Loucy (cell line): Measurements from ENCODE around the gene AIF1L.

ENCODE experiments used
- H2AFZ ChIP-seq: fragments of 200-600 bp; sonication (generic); 2 replicates; pipeline ENCODE4 v1.6.0; 2016; ENCODE audit warnings: antibody characterized with exemption, mild to moderate bottlenecking, low read length, moderate library complexity
- H3F3A ChIP-seq: fragments of 200-600 bp; 2 replicates; pipeline ENCODE4 v1.6.0; 2016; ENCODE audit warnings: antibody characterized with exemption, low read depth, mild to moderate bottlenecking
- H3K27me3 ChIP-seq: fragments of 200-600 bp; sonication (generic); 2 replicates; pipeline ENCODE4 v1.6.1; 2014; ENCODE audit warnings: low read length, mild to moderate bottlenecking; ENCODE audit not compliant: insufficient read depth, poor library complexity, severe bottlenecking
- H3K36me3 ChIP-seq: fragments of 200-600 bp; sonication (generic); 2 replicates; pipeline ENCODE4 v1.6.1; 2016; ENCODE audit warnings: low read length; ENCODE audit not compliant: insufficient read depth
- H3K4me1 ChIP-seq: fragments of 200-600 bp; sonication (generic); 2 replicates; pipeline ENCODE4 v1.5.1; 2014; ENCODE audit warnings: low read length, mild to moderate bottlenecking; ENCODE audit not compliant: insufficient read depth, poor library complexity, severe bottlenecking
- H3K4me2 ChIP-seq: fragments of 200-600 bp; sonication (generic); 2 replicates; pipeline ENCODE4 v1.6.0; 2014; ENCODE audit warnings: antibody characterized with exemption, low read length, low read depth, mild to moderate bottlenecking; ENCODE audit not compliant: poor library complexity, severe bottlenecking
- H3K4me3 ChIP-seq: fragments of 200-600 bp; sonication (generic); 2 replicates; pipeline ENCODE4 v1.5.1; 2014; ENCODE audit warnings: low read length, mild to moderate bottlenecking, mixed read lengths; ENCODE audit not compliant: poor library complexity, severe bottlenecking
- H3K79me2 ChIP-seq: fragments of 200-600 bp; sonication (generic); 2 replicates; pipeline ENCODE4 v1.6.1; 2014; ENCODE audit warnings: low read length; ENCODE audit not compliant: insufficient read depth
- H3K9ac ChIP-seq: fragments of 200-600 bp; sonication (generic); 2 replicates; pipeline ENCODE4 v1.6.0; 2014; ENCODE audit warnings: mild to moderate bottlenecking, low read depth, low read length, moderate library complexity; ENCODE audit not compliant: poor library complexity, severe bottlenecking
- H3K9me2 ChIP-seq: fragments of 200-600 bp; sonication (generic); replicated peaks from 2 replicates; pipeline ENCODE4 v1.6.1; 2016; ENCODE audit warnings: low read depth, low read length, mixed read lengths
- H3K9me3 ChIP-seq: fragments of 200-600 bp; sonication (generic); 2 replicates; pipeline ENCODE4 v1.6.1; 2014; ENCODE audit warnings: mild to moderate bottlenecking, antibody characterized with exemption, low read length, low read depth; ENCODE audit not compliant: insufficient read depth
- H4K20me1 ChIP-seq: fragments of 200-600 bp; sonication (generic); 2 replicates; pipeline ENCODE4 v1.6.0; 2014; ENCODE audit warnings: antibody characterized with exemption, low read length, mild to moderate bottlenecking; ENCODE audit not compliant: insufficient read depth, poor library complexity, severe bottlenecking
- CTCF ChIP-seq: fragments of 200-600 bp; sonication (generic); conservative IDR thresholded peaks from 2 replicates; pipeline ENCODE4 v1.5.1; 2014; ENCODE audit warnings: mild to moderate bottlenecking, antibody characterized with exemption, low read length
- EZH2phosphoT487 ChIP-seq: fragments of 200-600 bp; IDR thresholded peaks from 2 replicates; pipeline ENCODE4 v1.6.1; 2018; ENCODE audit warnings: antibody characterized with exemption, mild to moderate bottlenecking, moderate library complexity, borderline replicate concordance

AIF1L gene

DNA sequence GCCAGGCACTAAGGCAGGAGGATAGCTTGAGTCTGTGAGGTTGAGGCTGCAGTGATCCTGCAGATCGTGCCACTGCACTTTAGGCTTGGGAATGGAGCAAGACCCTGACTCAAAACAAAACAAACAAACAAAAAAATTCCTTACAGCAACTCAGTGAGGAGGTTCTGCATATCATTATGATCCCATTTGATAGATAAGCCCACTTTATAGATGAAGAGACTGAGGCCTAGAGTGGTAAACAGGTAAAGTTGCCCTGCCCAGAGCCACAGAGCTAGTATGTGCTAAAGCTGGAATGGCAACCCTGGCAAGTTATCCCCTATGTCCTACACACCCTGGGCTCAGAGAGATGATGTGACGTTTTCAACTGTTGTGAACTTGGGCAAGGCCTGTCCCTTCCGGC is 7.2 kb downstream of the AIF1L start:
- Histone ChIP-seq H3K27me3 (no peaks in the 10 kb centered on the region), H3K4me2 (no peak overlapping the region), H3K4me3 (no peak overlapping the region), H3K9me3 (no peaks in the 10 kb centered on the region), H4K20me1 (no peaks in the 10 kb centered on the region), H3K9me2 (no peaks in the 10 kb centered on the region), H3K36me3 (no peaks in the 10 kb centered on the region), H3K4me1 (no peaks in the 10 kb centered on the region), H3K79me2 (no peaks in the 10 kb centered on the region), H2AFZ (no peak overlapping the region), H3F3A (no peaks in the 10 kb centered on the region), H3K9ac (no peak overlapping the region)
- TF ChIP-seq CTCF (no peak), EZH2phosphoT487 (no peak)

DNA sequence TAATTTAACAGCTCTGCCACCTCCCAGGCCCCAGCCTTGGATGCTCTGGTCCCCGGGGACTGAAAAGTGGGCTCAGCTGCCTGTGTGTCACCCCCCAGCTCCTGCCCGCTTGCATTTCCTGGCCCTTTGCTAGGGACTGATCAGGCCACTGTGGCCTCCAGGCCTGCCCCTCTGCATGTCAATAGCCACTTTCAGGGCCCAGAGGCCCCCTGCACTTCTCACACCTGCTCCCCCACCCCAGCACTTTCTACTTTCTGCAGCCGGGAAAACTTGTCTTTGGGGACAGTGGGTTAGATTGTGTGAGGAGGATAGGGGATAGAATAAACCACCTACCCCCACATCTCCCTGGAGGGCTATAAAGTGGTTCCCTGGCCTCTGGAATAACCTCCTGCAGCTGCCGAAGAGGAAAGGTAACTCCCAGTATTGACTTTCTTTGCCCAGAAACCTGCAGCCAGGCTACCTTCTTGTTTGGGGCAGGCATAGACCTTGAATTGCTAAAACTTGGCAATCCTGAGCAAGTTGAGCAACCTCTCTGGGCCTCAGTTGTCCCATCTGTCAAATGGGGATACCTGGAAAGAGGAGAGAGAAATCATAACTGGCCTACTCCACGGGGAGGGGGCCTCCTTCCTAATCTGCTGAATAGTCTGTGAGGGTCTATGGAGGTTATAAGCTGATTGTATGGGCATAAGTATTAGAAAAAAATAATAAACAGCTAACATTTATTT is 7.8 kb downstream of the AIF1L start:
- no peak overlapping the region for H3K4me2 ChIP-seq

DNA sequence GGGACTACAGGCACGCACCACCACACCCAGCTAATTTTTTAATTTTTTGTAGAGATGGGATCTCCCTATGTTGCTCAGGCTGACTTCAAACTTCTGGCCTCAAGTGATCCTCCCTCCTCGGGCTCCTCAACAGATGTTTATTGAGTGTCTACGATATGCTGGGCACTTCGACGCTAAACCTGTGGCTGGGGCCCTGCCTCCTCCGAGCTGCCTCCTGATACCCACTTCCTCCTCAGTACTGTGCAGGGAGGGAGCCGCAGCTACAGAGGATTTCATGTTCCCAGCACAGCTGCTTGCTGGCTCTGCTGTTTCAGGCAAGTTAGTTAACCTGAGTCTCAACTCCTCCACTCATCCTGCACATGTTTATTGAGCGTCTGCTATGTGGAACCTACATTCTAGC is 9.6 kb downstream of the AIF1L start:
- Histone ChIP-seq H3K4me2 (no peak overlapping the region), H3K9me3 (no peaks in the 10 kb centered on the region), H2AFZ (no peak overlapping the region), H4K20me1 (no peaks in the 10 kb centered on the region), H3K4me1 (no peaks in the 10 kb centered on the region), H3K9ac (no peak overlapping the region), H3F3A (no peaks in the 10 kb centered on the region), H3K36me3 (no peaks in the 10 kb centered on the region), H3K79me2 (no peaks in the 10 kb centered on the region), H3K9me2 (no peaks in the 10 kb centered on the region), H3K4me3 (no peak overlapping the region), H3K27me3 (no peaks in the 10 kb centered on the region)
- TF ChIP-seq CTCF (no peak), EZH2phosphoT487 (no peak)

More for the DNA sequence above, 7.8 kb downstream of the AIF1L start:
- no peaks in the 10 kb centered on the region for H3K79me2 ChIP-seq
- H2AFZ ChIP-seq = no peak overlapping the region
- no peaks in the 10 kb centered on the region for H3K36me3 ChIP-seq
- H3K9me2 ChIP-seq = no peaks in the 10 kb centered on the region
- H3K4me1 ChIP-seq = no peaks in the 10 kb centered on the region
- no peak for TF ChIP-seq EZH2phosphoT487
- no peak for TF ChIP-seq CTCF
- no peak overlapping the region for H3K9ac ChIP-seq
- H3K9me3 ChIP-seq = no peaks in the 10 kb centered on the region
- no peaks in the 10 kb centered on the region for H3K27me3 ChIP-seq
- no peaks in the 10 kb centered on the region for H3F3A ChIP-seq
- no peak overlapping the region for H3K4me3 ChIP-seq
- H4K20me1 ChIP-seq = no peaks in the 10 kb centered on the region
